Measurements from ENCODE around the gene MALSU1.
A peak's percentile ranks its signal among the peaks of the same experiment; 100 is the strongest.

MALSU1 gene

DNA sequence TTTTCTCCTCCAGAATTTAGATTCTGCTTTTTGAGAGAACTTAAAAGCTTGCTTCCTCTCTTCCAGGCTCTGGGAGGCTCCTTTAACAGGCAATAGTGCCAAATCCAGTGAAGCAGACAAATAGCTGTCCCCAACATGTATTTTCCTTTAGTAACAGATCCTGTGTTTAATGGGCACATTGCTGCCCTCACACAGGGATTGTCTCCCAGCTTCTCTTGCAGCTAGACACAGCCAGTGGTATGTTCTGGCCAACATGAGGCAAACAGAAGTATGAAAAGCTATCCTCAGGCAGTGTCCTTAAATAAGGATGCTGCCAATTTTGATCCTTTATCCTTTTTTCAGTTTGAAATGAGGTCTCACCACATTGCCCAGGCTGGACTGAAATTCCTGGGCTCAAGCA is 38.2 kb downstream of the MALSU1 start:
- DNase-seq = no peak

DNA sequence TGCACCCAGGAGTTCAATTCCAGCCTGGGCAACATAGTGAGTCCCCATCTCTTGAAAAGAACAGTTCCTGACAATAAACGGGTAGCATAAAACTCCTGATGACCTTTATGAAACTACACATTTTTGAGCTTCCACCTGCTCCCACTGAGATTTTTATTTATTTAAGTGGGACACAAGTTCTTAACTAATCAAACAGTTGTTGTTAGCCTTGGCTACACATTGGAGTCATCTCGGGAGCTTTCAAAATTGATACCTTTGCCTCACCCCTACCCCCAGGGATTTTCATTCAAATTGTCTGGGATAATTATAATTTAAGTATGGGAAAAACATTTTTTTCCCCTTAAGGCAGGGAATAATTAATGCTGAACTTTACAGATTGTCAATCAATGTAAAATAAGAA is 39.3 kb downstream of the MALSU1 start:
- DNase-seq = no peak

DNA sequence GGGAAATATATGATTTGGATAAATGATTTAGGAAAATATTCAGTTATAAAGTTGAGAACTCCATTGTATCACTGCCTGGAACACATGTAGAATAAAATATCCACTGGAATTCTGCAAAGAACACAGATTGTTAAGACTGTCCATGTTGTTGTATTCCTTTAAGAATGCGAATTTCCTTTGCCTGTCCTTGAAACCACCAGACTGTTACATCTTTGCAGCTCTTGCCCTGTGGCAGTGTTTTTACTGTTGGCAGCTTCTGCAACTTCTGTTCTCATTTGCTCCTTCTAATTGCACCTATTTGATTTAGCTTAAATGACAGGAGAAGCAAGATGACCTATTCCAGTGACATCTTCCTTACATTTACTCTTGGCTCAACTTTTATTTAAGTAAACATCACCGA is 39.7 kb downstream of the MALSU1 start:
- DNase-seq = no peak

DNA sequence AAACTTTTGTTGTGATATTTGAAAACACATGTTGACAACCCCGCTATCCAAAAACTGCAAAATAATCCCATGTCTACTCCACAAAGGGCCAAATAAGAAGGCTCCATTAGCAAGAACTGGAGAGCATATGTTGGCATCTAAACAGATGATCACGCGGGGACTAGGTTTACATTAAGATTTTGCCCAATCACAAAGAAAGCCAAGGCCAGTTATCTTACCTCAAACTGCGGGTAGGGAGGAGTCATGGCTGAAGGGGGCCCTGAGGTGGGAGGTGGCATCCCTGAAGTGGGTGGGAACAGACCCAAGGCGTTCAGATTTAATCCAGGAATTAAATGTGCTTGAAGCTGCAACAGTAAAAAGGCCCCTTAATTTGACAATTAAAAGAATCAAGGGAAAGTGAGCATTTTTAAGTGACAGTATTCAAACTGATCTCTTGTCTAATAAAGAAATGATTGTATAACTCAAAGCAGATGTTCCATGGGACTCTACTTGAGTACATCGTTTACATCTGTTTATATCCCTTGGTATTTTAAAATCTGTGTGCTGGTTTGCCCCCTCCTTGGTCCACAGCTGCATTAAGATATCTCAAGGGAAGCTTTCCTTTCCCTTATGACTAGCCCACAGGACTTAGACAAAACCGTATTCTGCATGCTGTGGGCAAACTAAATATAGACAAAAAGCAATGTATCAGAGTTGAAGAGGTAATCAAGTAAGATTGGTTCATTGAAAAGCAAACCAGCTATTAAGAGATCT is 42.9 kb downstream of the MALSU1 start:
- DNase-seq = no peak

DNA sequence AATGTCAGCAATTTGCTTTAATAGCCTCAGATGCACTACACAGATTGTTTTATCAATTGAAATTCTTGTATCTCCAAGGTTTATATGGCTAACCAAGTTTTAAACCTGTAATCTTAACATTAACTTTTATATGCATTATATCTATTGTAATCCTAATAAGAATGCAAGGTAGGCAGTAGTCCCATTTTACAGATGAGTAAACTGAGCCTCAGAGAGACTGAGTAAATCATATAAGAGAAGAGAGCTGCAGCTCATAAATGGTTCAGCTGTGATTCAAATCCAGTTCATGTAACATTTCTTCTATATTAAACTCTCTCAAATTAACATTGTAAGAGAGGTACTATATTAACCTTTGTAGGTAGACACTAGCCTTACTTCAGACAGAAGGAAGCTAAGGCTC is 44.0 kb downstream of the MALSU1 start:
- DNase-seq = no peak

DNA sequence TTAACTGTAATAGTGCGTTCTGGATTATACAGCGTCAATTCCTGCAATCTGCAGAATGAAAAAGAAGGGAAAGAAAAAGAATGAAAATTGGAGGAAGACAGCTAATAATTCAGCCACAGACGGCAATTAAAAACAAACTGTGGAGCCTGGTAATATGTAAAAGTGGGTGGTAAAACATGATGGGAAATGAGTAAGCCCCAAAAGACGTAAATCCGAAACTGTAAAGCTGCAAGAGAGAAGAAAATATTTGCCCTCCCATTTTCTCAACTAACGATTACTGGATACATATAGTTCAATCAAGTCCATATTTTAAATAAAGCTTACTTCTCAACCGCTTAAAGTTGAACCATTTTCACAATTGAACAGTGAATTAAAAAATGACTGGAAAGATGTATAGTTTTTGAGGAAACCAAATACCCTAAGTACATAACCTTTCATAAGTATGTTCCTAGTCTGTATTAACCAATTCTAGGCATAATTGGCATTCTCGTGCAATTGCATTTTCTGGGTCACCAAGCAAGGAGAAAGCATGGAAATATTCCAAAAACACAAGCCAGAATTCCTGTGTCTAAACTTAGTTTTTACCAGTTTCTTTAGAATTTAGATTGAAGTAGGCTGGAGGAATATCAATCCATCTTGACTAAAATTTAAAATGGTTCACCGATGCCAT is 44.8 kb downstream of the MALSU1 start:
- no peak for DNase-seq

DNA sequence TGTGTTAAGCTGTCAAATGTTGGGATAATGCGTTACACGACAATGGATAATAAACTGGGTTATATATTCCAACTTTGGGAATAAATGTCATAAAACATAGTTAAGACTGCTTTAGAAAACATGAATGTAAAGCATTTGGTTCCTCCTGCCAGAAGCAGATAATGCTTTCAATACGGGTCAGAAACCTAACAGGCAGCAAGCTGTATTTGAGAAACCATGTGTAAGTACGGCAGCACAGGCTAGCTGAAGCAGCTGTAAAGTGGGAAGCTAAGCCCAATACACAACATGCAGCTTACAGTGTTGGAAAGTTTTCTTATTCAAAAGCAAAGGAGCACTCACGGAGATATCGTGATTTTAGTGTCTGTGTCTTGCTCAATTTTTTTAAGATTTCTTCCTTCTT is 46.5 kb downstream of the MALSU1 start:
- DNase-seq = no peak

DNA sequence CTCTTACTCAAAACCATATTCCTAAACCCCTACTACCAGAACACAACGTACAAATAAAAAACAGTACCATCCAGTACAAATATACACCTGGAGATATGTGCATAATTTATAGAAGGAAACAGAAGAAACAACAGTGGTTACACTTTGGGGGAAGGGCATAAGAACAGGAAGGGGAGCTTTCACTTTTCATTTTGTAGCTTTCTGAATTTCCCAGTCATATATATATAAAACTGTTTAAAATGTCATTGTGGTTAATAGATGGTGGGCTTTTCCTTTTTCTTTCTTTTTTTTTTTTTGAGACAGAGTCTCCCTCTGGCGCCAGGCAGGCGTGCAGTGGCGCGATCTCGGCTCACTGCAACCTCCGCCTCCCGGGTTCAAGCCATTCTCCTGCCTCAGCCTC is 47.2 kb downstream of the MALSU1 start:
- DNase-seq = no peak

DNA sequence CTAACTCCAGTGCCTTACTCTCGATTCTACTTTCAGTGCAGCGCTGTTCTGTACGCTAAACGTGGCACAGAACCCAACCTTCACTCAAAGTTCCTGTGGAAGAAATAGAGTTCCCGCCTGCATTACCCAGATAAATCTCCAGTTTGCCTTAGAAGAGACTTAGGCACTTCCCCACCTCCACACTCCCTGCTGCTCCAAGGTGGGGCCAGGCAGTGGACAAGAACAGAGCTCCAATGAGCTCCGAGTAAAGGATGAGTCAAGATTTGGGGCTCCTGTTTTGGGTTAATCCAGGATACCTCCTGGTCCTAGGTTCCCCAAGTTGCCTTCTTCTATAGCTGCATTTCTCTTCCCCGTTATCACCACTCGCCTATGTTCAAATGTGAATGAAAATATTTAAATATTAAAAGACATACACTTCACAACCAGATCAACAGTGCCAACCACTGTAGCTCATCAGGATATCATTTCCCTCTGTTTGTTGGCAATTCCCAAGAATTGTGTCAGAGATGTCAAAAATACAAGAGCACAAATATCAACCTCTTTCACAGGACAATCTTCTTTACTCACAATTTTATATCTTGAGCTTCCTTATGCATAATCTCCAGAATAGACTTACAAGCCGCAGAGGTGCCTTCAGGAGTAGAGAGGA is 48.0 kb downstream of the MALSU1 start:
- no peak for DNase-seq

DNA sequence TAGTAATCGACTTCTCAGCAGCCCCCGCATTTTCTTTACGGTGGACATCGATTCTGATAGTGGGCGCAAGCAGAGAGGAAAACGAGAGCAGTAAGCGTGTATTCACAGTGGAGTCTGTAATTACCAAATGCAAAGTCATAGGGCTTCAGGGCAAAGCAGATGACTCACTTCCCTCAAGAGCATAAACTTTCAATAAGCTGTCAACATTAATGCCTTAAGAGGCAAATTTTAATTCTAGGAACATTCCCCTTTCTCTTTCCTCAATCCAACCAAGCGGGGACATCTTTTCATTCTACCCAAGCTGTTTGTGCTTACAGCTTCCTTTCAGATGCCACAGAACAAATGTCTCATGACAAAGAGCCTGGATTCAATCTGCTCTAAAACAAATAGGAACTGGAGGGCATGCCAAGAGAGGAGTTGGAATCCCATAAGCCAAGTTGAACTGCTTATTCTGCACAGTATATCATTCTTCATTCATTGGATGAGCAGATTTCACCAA is 48.6 kb downstream of the MALSU1 start:
- DNase-seq = peak; percentile 52

DNA sequence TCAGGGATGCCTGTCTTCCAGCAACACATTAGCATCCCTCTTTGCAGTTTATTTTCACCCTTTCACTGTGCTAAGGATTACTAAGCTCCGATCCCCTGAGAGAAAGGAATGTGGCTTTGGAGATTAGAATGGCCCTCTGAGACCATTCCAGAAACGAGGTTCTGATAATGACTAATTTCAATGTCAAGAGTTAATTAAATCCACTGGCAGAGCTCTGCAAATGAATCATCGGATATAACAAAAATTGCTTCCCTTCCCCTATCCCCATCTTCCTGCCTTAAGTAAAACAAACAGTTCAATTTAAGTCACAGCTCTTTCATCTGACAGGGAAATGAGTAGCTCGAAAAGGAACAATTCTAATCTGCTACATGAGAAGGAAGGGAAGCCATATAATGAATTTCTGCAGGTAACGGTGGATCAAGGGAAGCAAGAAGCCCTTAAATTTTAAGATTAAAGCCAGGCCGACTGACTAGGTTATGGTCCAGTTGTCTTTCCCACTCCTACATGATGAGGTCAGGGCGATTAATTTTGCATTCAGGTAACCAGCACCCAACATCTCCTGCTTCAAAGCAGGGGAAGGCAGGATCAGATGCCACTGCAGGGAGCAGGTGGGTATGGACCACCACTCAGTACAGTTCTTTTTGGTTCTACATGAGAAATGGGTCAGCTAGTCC is 50.5 kb downstream of the MALSU1 start:
- peak; percentile 49 for DNase-seq

DNA sequence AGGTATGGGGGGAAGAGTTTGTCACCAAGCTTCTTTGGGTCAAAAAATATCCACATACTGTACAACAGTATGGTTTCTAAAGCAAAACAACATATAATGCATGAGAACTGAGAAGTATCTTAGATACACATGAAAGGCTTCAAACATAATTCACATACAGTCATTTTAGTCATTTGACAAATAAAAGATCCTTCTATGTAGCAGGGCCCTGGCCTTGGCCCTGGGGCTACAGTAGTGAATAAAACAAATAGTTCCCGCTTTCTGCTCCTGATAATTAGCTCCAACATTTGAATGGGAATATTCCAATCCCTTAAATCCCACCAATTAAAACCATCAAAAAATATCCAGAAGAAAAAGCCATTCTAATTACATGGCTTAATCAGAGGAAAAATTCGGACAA is 51.3 kb downstream of the MALSU1 start:
- no peak for DNase-seq

DNA sequence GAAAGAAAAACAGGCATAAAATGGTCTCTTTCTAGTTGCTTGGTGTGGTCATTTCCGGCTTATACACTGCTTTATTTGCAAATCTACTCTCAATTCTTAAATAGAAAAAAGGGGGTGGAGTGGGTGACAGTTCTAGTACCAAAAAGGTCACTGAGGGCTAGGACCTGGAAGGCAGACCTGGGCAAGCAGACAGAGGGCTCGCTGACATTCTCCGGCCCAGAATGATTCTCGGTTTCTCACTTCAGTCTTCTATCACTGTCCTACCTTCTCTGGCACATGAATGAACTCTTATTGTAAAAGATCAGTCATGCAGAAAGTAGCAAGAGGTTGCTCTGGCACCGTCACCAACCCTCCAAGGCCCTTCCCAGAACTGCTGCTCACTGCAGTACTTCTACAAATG is 54.0 kb downstream of the MALSU1 start:
- DNase-seq = no peak

DNA sequence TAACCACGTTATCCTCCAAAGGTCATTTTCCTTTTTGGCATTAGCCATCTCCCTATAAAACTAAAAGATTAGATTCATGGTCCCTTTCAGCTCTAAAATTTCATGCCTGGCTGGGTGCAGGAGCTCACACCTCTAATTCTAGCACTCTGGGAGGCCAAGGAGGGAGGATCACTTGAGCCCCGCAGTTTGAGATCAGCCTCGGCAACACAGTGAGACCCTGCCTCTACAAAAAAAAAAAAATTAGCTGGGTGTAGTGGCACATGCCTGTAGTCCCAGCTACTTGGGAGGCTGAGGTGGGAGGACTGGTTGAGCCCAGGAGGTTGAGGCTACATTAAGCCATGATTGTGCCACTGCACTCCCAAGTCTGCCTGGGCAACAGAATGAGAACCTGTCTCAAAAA is 57.0 kb downstream of the MALSU1 start:
- DNase-seq = no peak

DNA sequence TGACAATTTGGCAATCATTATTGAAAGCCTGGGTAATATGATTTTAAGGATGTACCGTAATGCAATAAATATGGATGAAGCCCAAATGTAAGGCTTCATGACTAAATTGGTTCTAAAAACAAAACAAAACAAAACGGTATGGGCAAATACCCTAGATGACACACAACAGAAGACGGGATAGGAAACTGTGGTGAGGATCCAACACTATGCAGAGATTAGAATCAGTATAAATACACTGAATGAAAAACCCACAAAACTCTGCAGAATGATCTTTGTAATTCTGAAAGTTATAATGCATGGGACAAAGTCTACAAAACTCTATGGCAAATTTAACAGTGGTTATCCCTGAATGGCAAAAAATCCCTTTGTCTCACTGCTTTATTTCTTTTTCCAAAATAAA is 57.6 kb downstream of the MALSU1 start:
- no peak for DNase-seq

DNA sequence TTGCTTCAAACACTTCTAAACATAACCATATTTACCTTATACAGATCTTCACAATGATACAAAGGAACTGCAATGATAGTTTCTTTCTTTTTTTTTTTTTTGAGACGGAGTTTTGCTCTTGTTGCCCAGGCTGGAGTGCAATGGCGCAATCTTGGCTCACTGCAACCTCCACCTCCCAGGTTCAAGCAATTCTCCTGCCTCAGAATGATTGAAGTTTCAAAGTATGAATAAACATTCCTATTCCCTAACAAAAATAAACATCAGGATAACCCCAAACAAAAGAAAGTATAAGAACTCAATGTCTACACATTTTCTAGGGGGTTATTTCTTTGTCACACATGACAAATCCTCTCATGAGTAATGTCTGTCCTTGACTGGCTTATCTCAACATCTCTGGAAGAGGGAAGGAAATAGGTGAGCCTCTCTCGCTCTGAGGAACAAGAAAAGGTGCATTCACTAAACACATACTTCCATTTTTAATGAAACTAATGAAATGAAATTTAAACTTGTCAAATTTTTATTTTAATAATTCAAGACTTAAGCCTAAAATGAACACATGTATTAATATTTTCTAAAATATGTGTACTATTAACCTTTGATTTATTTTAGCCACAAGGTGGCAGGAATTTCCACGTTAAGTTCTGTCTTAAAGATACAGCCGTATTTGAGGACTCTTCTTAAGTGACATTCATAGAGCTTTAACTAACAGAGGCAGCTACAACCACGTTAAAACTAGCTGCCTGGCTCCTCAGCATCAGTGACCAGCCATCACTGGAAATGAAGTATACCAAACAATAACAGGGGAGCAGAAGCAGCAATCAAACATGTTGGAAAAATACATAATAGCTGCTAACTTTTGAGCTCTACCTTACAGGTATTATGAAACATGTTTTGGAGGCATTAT is 58.3 kb downstream of the MALSU1 start:
- DNase-seq = no peak

DNA sequence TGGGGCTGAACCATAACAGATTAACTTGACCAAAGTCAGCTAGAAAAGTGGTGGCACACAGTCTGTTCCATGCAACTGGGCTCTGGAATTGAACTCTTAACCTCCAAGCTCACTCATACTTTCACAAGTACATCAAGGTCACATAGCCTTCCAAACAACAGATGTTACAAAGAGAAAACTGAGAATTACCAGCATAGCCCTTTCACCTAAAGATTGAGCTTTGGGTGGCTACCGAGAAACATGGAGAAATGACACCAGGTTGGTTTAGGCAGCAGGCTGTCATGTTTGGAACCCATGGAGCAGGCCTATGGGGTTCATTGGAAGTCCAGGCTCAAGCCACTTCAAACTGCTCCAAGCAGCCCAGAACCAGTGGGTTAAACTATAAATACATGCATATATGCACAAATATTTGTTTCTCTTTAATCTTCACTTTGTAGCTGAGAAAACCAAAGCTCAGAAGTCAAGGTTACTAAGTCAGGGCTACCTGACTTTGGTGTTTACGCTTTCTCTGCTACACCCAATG is 59.1 kb downstream of the MALSU1 start:
- no peak for DNase-seq

All from amniotic stem cell (primary cell).